Activated CD4-positive, alpha-beta memory T cell treated with anti-CD3 and anti-CD28 coated beads for 36 hours (primary cell): ENCODE measurements around the gene TADA2B. TPM values are rescaled to one million over a fixed set of nuclear protein-coding genes. Genes with fewer than 3 reads are reported as not detected.

Source experiments
- CTCF ChIA-PET: fragments of 350-600 bp; sonication (Branson Sonifier 250); formaldehyde crosslinking; loops from one replicate; lab custom pipeline; 2021; ENCODE audit warnings: antibody characterized with exemption, inconsistent platforms; lab: Charles Lee
- POLR2A ChIA-PET: fragments of 350-600 bp; sonication (Branson Sonifier 250); formaldehyde crosslinking; loops from one replicate; lab custom pipeline; 2021; ENCODE audit warnings: antibody characterized with exemption; lab: Charles Lee
- DNase-seq: peaks from one replicate; pipeline ENCODE4 v3.0.0-alpha.2; 2020
- H3K27ac Mint-ChIP-seq: one replicate; pipeline ENCODE4 v1.8.0; 2021; ENCODE audit warnings: mixed read lengths
- H3K27me3 Mint-ChIP-seq: one replicate; pipeline ENCODE4 v1.8.0; 2021; ENCODE audit warnings: mixed read lengths
- H3K36me3 Mint-ChIP-seq: one replicate; pipeline ENCODE4 v1.8.0; 2021; ENCODE audit warnings: mixed read lengths
- H3K4me1 Mint-ChIP-seq: one replicate; pipeline ENCODE4 v1.8.0; 2021; ENCODE audit warnings: low read depth, mixed read lengths
- H3K4me3 Mint-ChIP-seq: one replicate; pipeline ENCODE4 v1.8.0; 2021; ENCODE audit warnings: mild to moderate bottlenecking, mixed read lengths
- H3K9me3 Mint-ChIP-seq: one replicate; pipeline ENCODE4 v1.8.0; 2021; ENCODE audit warnings: mixed read lengths
- intact Hi-C: fragments of 100-400 bp; cut with micrococcal nuclease; formaldehyde crosslinking; loops from one replicate; pipeline ENCODE4 v1.15.1; 2023
- total RNA-seq, 2 experiments: library from RNA; stranded (reverse); gene quantifications; one replicate each; pipeline ENCODE4 v1.2.3, GENCODE V29; 2021

Gene TADA2B
- total RNA-seq, 2 experiments from 2014 or later: 10.8 to 11.5 TPM

DNA sequence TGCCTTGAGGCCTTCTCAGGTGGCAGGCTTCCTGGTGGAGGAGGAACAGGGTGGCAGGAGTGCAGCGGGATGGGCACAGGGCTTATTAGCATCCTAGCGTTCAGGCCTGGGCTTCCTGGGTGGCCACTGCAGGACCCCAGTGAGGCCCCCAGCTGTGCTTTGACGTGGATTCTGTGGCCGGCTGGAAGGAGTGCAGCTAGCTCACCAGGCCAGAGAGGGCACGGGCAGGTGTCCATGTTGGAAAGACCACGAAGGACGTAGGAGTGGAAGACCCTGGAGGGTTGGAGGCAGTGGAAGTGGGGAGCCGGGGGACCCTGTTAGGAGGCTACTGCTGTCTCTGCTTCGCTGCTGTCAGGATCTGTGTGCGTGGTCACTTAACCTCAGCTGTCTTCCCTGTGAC is 13.3 kb upstream of the TADA2B start:
- H3K9me3 Mint-ChIP-seq: no peaks in the 10 kb centered on the region
- H3K36me3 Mint-ChIP-seq: peaks cover 30% of the 10 kb centered on the region
- POLR2A ChIA-PET: no interaction called here
- CTCF ChIA-PET: interaction anchor here (2.8 kb wide), 1 partner anchor 13 kb away, joined by 9 read pairs; the partner anchor contains the start of gene TADA2B
- no peaks in the 10 kb centered on the region for H3K4me1 Mint-ChIP-seq
- no peaks in the 10 kb centered on the region for H3K27me3 Mint-ChIP-seq
- intact Hi-C loops: no loop called here
- no peak overlapping the region for H3K27ac Mint-ChIP-seq
- DNase-seq: no peak
- H3K4me3 Mint-ChIP-seq: no peak overlapping the region

DNA sequence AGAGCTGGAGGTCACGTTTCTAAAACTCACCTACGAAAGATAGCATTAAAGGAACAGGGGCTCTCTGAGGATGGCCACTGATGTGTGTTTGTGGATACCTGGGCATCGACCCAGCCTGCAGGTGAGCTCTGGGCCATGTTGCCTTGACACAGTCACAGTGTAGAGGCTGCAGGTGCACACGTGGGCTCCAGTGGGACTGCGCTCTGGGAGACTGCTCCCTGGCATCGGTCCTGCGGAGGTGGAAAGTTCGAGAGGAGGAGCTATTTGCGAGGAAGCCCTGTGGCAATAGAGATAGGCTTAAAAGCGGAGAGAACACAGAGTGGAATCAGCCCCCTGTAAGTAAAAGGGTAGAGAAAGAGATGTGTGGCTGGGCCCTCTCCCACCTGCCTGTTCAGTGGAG is 12.3 kb upstream of the TADA2B start:
- ChIA-PET CTCF (interaction anchor here (0.6 to 2.8 kb wide), 2 partner anchors 12 to 329 kb away, joined by 3 to 9 read pairs; partner anchors contain the start of gene TADA2B), POLR2A (no interaction called here)
- intact Hi-C loops: no loop called here
- no peak for DNase-seq
- no peaks in the 10 kb centered on the region for H3K9me3 Mint-ChIP-seq
- H3K4me3 Mint-ChIP-seq: no peak overlapping the region
- H3K36me3 Mint-ChIP-seq: peaks cover 30% of the 10 kb centered on the region
- H3K4me1 Mint-ChIP-seq: no peaks in the 10 kb centered on the region
- H3K27ac Mint-ChIP-seq: no peak overlapping the region
- no peaks in the 10 kb centered on the region for H3K27me3 Mint-ChIP-seq

GRCh38 chr4:7031558-7032449 is 11.4 kb upstream of the TADA2B start:
- Mint-ChIP-seq H3K27ac (no peak overlapping the region), H3K4me1 (no peaks in the 10 kb centered on the region)
- POLR2A ChIA-PET: no interaction called here

DNA sequence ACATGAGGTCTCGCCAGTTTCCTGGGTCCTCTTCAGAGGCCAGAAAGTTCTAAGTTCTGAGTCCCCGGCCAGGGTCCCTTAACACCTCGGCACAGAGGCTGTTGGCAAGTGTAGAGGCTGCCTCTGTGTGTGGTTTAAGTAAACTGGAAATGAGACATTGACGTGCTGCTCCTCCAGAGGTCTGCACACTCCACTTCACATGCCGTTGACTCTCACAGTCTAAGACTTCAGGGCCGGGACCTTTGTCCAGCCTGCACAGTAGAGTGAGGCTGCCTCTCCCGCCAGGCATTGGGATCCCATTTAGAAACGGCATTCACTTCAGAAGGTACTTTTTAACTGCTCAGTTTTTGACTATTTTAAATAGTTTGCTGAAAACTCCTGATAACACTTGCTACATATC is 10.6 kb upstream of the TADA2B start:
- H3K27ac Mint-ChIP-seq: no peak overlapping the region
- H3K9me3 Mint-ChIP-seq: no peaks in the 10 kb centered on the region
- peaks cover 6% of the 10 kb centered on the region for H3K4me1 Mint-ChIP-seq
- POLR2A ChIA-PET: no interaction called here
- CTCF ChIA-PET: no interaction called here
- intact Hi-C loops: no loop called here
- H3K27me3 Mint-ChIP-seq: no peaks in the 10 kb centered on the region
- H3K36me3 Mint-ChIP-seq: peaks cover 21% of the 10 kb centered on the region
- no peak for DNase-seq
- no peak overlapping the region for H3K4me3 Mint-ChIP-seq

More at GRCh38 chr4:7031558-7032449, 11.4 kb upstream of the TADA2B start:
- no peak for DNase-seq
- Mint-ChIP-seq H3K4me3 (no peak overlapping the region), H3K27me3 (no peaks in the 10 kb centered on the region), H3K9me3 (no peaks in the 10 kb centered on the region), H3K36me3 (peaks cover 23% of the 10 kb centered on the region)
- CTCF ChIA-PET: interaction anchor here (0.6 to 2.8 kb wide), 2 partner anchors 11 to 330 kb away, joined by 3 to 9 read pairs; partner anchors contain the start of gene TADA2B
- intact Hi-C loops: no loop called here

DNA sequence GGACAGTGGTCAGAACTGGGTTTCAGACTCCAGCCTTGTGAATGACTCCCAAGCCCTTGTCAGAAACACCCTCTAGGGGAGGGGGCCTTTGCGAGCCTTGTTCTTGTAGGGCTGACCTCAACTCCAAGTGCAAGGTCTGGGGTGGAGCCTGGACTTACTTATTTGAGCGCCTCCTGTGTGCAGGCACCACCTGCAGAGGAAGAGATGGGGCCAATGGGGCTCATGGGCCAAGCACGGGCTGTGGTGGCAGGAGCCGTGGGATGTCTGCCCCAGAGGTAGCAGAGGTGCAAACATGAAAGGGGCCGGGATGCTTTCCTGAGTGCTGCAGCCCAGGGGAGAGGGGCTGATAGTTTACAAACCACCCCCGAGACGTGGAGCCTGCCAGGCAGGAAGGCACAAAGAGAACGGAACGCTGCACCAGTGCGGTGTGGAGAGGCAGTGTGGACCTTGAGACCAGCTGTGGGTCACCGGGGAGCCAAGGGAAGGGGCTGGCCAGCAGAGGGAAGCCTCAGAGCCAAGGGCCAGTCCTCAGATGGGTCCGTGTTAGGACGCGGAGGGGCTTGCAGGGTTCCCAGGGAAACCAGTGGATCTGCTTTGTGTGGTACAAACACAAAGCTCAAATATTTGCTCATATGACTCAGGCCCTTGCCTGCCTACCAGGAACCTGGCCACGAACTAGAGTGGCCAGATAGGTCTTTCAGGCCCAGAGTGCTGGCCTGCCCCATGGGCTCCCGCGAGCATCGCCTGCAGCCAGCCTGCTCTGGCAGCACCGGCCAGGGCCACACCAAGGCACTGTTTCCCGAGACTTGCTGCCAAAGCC is 8.7 kb upstream of the TADA2B start:
- Mint-ChIP-seq H3K4me1 (peaks cover 6% of the 10 kb centered on the region), H3K27ac (no peak overlapping the region), H3K27me3 (no peaks in the 10 kb centered on the region), H3K9me3 (no peaks in the 10 kb centered on the region), H3K4me3 (no peak overlapping the region), H3K36me3 (peaks cover 13% of the 10 kb centered on the region)
- DNase-seq: no peak
- intact Hi-C loops: no loop called here
- POLR2A ChIA-PET: interaction anchor here (0.6 kb wide), 2 partner anchors 22 to 178 kb away, joined by 3 read pairs; no protein-coding TSS in a partner anchor
- CTCF ChIA-PET: interaction anchor here (0.5 to 1.0 kb wide), 2 partner anchors 36 to 41 kb away, joined by 4 to 6 read pairs; no protein-coding TSS in a partner anchor

GRCh38 chr4:7037425-7037824 is 5.7 kb upstream of the TADA2B start:
- intact Hi-C loops: no loop called here
- Mint-ChIP-seq H3K27me3 (no peaks in the 10 kb centered on the region), H3K4me3 (no peak overlapping the region), H3K4me1 (peaks cover 14% of the 10 kb centered on the region), H3K9me3 (no peaks in the 10 kb centered on the region), H3K36me3 (no peaks in the 10 kb centered on the region), H3K27ac (no peak overlapping the region)
- CTCF ChIA-PET: interaction anchor here (0.5 to 1.2 kb wide), 3 partner anchors 19 to 181 kb away, joined by 3 to 4 read pairs (median 3); no protein-coding TSS in a partner anchor
- no peak for DNase-seq
- POLR2A ChIA-PET: interaction anchor here (0.6 kb wide), 1 partner anchor 164 kb away, joined by 7 read pairs; no protein-coding TSS in a partner anchor

- H3K4me1 Mint-ChIP-seq: peaks cover 31% of the 10 kb centered on the region
- H3K9me3 Mint-ChIP-seq: no peaks in the 10 kb centered on the region
- intact Hi-C loops: no loop called here
- H3K27me3 Mint-ChIP-seq: no peaks in the 10 kb centered on the region
- no peak overlapping the region for H3K27ac Mint-ChIP-seq
- CTCF ChIA-PET: interaction anchor here (0.6 to 8.3 kb wide), 2 partner anchors 28 to 1001 kb away, joined by 3 to 176 read pairs; partner anchors contain the start of gene GRPEL1
- POLR2A ChIA-PET: interaction anchor here (7.7 kb wide), 1 partner anchor 27 kb away, joined by 106 read pairs; the partner anchor contains the start of gene GRPEL1
- DNase-seq: no peak
- H3K36me3 Mint-ChIP-seq: no peaks in the 10 kb centered on the region
- no peak overlapping the region for H3K4me3 Mint-ChIP-seq
Measured at GRCh38 chr4:7040765-7041164, 2.4 kb upstream of the TADA2B start.

DNA sequence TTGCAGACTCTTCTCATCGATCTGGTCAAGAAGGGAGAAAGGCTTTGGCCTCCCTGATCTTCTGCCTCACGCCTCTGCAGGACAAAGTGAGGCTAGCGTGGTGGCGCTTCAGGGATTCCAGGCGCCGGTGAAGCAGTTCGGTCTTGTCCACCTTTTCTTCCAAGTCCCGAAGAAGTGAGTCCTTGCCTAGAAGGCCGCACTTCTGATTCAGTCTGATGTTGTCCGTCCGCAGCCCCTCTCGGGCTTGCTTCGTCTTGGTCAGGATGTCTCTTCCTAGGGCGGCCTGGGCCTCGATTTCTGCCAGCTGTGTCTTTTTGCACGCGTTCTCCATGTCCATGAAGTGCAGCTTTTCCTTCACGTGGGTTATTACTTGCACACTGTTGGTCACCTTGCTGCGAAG is 1.9 kb upstream of the TADA2B start:
- POLR2A ChIA-PET: interaction anchor here (7.7 kb wide), 1 partner anchor 26 kb away, joined by 106 read pairs; the partner anchor contains the start of gene GRPEL1
- peaks cover 36% of the 10 kb centered on the region for H3K4me1 Mint-ChIP-seq
- H3K27me3 Mint-ChIP-seq: no peaks in the 10 kb centered on the region
- intact Hi-C loops: no loop called here
- no peaks in the 10 kb centered on the region for H3K36me3 Mint-ChIP-seq
- no peaks in the 10 kb centered on the region for H3K9me3 Mint-ChIP-seq
- CTCF ChIA-PET: interaction anchor here (0.6 to 8.3 kb wide), 3 partner anchors 27 to 1001 kb away, joined by 3 to 176 read pairs (median 4); partner anchors contain the start of gene GRPEL1
- H3K4me3 Mint-ChIP-seq: peak overlapping the region; percentile 31
- DNase-seq: no peak
- no peak overlapping the region for H3K27ac Mint-ChIP-seq

DNA sequence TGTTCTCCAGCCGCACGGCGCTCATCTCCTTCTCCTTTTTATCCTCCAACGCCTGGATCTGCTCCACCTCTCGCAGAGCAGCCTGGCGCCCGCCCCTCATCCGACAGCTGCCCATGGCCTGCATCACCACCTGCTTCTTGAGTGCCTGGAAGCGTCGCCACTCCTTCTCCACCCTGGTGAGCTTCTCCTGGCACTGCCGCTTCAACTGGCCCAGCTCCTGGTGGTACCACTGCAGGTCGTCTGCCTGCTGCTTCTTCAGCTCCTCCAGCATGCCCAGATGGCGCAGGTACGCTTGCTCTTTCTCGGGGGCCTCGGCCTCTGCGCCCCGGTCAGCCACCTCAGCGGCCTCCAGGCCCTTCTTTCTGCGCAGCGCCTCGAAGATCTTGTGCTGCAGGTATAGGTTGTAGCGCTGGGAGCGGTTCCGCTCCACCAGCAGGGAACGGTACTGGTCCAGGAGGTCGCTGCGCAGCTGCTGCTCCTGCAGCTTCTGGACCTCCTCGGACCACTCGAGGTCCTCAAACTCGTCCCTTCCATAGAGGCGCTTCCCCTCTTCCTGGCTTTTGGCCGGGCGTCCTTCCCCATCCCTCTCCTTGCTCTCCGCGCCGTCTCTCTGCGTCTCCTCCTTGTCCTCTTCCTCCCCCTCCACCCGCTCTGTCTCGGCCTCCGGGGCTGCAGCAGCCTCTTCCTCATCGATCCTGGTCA is 1.2 kb upstream of the TADA2B start:
- no peaks in the 10 kb centered on the region for H3K9me3 Mint-ChIP-seq
- intact Hi-C loops: no loop called here
- no peak for DNase-seq
- no peaks in the 10 kb centered on the region for H3K27me3 Mint-ChIP-seq
- POLR2A ChIA-PET: interaction anchor here (0.8 to 7.7 kb wide), 2 partner anchors 21 to 26 kb away, joined by 3 to 106 read pairs; partner anchors contain the start of gene GRPEL1
- H3K27ac Mint-ChIP-seq: no peak overlapping the region
- CTCF ChIA-PET: interaction anchor here (0.7 to 8.3 kb wide), 10 partner anchors 10 to 367 kb away, joined by 3 to 176 read pairs (median 6); partner anchors contain the start of genes GRPEL1 and TBC1D14
- H3K4me3 Mint-ChIP-seq: peak overlapping the region; percentile 69
- no peaks in the 10 kb centered on the region for H3K36me3 Mint-ChIP-seq
- peaks cover 42% of the 10 kb centered on the region for H3K4me1 Mint-ChIP-seq

DNA sequence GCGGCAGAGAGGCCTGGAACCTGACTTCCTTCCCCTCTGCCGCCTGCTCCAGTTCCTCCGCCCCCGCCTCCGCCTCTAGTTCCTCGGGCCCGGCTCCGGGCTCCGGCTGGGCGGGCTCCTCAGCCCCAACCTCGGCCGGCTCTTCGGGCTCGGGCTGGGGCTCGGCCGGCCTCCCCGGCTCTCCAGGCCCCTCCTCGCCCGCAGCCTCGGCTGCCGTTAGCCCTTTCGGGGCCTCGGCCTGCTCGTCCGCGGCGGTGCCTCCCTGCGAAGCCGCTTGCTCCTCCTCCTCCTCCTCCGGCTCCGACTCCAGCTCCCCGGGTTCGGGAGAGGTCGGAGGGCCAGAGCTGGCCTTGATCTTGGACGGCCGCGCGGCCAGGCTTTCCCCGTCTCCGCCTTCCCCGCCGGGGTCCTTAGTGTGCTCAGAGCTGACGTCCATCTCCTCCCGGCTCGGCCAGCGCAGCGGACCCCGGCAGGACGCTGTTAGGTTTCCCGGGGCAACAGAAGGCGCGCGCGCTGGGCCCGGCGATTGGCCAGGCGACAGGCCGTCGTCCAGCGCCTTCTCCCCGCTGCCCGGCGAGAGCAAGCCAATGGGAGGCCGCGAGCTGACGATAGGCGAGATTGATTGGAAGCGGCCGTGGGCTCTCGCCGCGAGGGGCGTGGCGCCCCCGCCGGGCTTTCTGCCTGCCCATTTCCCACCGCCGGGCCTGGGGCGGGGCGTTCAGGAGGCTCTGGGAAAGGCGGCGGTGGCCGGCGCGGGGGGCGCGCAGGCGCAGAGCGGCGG is 479 bp upstream of the TADA2B start:
- H3K27me3 Mint-ChIP-seq: no peaks in the 10 kb centered on the region
- POLR2A ChIA-PET: interaction anchor here (0.8 to 7.7 kb wide), 6 partner anchors 14 to 134 kb away, joined by 3 to 106 read pairs (median 7); partner anchors contain the start of genes GRPEL1 and TBC1D14
- no peaks in the 10 kb centered on the region for H3K36me3 Mint-ChIP-seq
- CTCF ChIA-PET: interaction anchor here (0.6 to 8.3 kb wide), 26 partner anchors 10 to 838 kb away, joined by 3 to 176 read pairs (median 5); partner anchors contain the start of genes GRPEL1 and TBC1D14
- peak; percentile 96 for DNase-seq
- peak overlapping the region; percentile 84 for H3K4me3 Mint-ChIP-seq
- H3K4me1 Mint-ChIP-seq: peaks cover 43% of the 10 kb centered on the region
- intact Hi-C loops: loop anchor here (1.0 kb wide), 2 partner anchors 26 to 56 kb away; partner anchors contain the start of gene GRPEL1
- peak overlapping the region; percentile 4 for H3K27ac Mint-ChIP-seq
- no peaks in the 10 kb centered on the region for H3K9me3 Mint-ChIP-seq
